ENCODE results near the gene METRN.

METRN gene

DNA sequence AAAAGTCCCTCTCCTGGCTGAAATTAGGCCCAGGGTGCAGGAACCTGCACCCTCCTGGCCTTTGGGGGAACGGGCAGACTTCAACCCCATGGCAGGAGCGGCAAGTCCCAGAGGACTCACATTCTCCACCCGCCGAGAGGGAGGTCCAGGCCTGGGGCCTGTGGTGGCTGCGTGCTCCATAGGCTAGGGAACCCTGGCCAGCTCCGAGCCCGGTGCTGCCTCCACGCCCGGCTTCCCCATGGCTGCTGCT lies 11.2 kb downstream of the METRN start:
- no peak for DNase-seq (ENCODE audit: low read depth)
- H3K4me3 ChIP-seq (ENCODE audit: control insufficient read depth, low read depth, low read length) = no peak overlapping the region
- TF ChIP-seq, protein P1, sequence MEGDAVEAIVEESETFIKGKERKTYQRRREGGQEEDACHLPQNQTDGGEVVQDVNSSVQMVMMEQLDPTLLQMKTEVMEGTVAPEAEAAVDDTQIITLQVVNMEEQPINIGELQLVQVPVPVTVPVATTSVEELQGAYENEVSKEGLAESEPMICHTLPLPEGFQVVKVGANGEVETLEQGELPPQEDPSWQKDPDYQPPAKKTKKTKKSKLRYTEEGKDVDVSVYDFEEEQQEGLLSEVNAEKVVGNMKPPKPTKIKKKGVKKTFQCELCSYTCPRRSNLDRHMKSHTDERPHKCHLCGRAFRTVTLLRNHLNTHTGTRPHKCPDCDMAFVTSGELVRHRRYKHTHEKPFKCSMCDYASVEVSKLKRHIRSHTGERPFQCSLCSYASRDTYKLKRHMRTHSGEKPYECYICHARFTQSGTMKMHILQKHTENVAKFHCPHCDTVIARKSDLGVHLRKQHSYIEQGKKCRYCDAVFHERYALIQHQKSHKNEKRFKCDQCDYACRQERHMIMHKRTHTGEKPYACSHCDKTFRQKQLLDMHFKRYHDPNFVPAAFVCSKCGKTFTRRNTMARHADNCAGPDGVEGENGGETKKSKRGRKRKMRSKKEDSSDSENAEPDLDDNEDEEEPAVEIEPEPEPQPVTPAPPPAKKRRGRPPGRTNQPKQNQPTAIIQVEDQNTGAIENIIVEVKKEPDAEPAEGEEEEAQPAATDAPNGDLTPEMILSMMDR (conservative IDR thresholded peaks at IDR 0.05; ENCODE audit: control insufficient read depth, insufficient read depth, low read depth, low read length) = no peak

DNA sequence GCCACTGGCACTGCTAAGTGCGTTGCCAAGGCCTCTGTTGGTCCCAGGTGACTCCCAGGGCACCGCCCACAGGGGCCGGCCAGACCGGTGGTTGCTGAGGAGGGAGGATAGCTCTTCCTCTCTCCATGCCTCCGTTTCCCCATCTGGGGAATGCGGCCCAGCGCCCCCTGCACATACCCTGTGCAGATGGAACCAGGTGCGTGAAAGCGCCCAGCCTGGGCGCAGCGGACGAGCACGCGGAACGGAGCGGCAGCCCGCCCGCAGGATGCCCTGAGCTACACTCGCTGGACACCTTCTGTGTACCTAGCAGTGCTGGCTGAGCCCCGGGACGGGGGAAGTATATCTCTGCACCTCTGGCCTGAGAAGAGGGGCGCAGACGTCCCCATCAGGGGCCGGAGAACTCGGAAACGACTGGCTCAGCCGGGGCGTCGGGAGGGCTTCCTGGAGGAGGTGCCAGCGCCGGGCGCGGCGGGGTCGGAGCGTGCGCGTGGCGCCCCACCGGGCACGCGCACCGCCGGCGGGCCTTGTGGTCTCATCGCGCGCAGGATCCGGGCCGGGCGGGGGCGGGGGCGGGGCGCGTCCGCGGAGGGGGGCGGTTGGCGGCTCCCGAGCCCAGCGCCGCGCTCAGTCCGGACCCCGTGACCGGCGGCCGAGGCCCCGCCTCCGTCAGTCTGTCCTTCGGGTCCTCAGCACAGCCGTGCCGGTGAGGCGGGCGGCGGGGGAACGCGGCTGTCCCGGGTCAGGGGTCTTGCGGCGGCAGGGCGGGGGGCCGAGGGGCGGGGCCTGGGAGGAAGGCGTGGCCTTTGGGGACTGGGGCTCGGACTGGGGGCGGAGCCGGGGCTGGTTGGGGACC lies 11.7 kb downstream of the METRN start, which contains the start of the genes CCDC78 and HAGHL:
TSS of gene CCDC78 (minus strand) at position 6 of the 853 bp plus-strand sequence. CDS start 76 bp downstream, outside the sequence.
TSS of gene HAGHL (plus strand) at position 669 of the 853 bp plus-strand sequence. CDS start 404 bp downstream, outside the sequence.
- H3K4me3 ChIP-seq (ENCODE audit: control insufficient read depth, low read depth, low read length) = peak within 1 kb of the TSS; percentile 47
- TF ChIP-seq, protein P1 (conservative IDR thresholded peaks at IDR 0.05; ENCODE audit: control insufficient read depth, insufficient read depth, low read depth, low read length) = no peak
- peak; percentile 32 for DNase-seq (ENCODE audit: low read depth)

DNA sequence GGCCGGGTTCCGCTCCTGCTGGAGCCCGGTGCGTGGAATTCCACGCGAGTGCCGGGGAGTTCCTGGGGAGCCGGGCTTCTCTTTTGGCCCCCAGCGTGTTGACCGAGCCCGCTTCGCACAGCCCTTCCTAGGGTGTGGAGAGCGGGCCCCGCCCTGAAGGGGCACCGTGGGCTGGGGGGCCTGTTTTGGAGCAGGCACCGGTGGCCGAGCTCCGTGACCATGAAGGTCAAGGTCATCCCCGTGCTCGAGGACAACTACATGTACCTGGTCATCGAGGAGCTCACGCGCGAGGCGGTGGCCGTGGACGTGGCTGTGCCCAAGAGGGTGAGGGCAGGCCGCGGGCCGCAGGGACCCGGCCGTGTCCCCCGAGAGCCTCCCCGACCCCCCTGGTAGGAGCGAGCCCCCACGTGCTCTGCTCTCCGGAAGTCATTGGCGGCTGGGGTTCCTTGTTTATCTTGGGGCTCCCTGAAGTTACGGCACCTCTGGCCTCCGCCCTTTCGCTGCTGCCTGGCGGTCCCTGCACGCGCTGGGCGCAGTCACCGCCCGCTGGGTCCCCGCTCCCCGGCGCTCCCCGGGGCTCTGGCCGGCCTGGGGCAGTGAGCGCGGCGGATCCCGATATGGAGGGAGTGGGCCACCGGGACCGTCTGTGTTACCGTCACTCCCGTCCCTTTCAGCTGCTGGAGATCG lies 12.5 kb downstream of the METRN start:
- no peak for DNase-seq (ENCODE audit: low read depth)
- TF ChIP-seq, protein P1 (conservative IDR thresholded peaks at IDR 0.05; ENCODE audit: control insufficient read depth, insufficient read depth, low read depth, low read length) = no peak
- peak overlapping the region; percentile 47 for H3K4me3 ChIP-seq (ENCODE audit: control insufficient read depth, low read depth, low read length)

DNA sequence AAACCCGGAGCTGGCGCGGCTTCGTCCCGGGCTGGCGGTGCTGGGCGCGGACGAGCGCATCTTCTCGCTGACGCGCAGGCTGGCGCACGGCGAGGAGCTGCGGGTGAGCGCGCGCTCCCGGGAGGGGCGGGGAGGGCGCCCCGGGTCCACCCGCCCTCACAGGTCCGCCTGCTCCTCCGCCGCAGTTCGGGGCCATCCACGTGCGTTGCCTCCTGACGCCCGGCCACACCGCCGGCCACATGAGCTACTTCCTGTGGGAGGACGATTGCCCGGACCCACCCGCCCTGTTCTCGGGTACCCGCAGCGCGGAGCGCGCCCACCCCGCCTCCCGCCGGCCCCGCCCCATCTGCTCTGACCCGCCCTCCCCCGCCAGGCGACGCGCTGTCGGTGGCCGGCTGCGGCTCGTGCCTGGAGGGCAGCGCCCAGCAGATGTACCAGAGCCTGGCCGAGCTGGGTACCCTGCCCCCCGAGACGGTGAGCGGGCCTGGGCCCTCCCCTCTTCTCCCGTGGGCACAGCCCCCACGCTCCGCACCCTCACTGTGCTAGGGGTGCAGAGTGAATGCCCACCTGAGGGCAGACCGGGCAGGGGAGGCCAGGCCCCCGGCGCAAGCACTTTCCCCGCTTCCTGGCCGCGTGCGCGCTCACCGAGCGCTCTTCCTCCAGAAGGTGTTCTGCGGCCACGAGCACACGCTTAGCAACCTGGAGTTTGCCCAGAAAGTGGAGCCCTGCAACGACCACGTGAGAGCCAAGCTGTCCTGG lies 13.4 kb downstream of the METRN start:
- TF ChIP-seq, protein P1 (conservative IDR thresholded peaks at IDR 0.05; ENCODE audit: control insufficient read depth, insufficient read depth, low read depth, low read length) = no peak
- peak overlapping the region; percentile 33 for H3K4me3 ChIP-seq (ENCODE audit: control insufficient read depth, low read depth, low read length)
- peak; percentile 79 for DNase-seq (ENCODE audit: low read depth)

DNA sequence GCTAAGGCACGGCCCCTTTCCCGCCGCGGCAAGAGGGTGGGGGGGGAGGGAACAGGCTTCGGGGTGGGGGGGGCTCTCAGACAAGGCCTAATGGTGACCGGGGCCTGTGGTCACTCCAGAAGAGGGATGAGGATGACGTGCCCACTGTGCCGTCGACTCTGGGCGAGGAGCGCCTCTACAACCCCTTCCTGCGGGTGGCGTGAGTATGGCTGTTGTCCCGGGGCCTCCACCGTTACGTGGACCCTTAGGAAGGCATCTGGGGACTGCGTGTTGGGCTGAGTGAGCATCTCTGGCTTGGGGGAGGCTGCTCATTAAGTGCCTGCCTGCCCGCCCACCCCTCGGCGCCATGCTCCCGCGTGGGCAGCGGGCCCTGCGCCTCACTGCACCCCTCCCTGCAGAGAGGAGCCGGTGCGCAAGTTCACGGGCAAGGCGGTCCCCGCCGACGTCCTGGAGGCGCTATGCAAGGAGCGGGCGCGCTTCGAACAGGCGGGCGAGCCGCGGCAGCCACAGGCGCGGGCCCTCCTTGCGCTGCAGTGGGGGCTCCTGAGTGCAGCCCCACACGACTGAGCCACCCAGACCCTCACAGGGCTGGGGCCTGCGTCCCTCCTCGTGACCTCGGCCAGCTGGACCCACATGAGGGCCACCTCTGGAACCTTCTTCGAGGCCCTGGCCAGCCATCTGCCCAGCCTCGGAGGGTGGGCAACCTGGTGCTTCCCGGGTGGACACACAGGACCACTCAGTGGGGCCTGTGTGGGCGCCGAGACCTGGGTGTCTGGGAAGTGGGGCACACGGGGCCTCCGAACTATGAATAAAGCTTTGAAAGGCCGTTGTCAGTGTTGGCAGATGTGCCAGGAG lies 14.2 kb downstream of the METRN start:
- TF ChIP-seq, protein P1 (conservative IDR thresholded peaks at IDR 0.05; ENCODE audit: control insufficient read depth, insufficient read depth, low read depth, low read length) = no peak
- no peak for DNase-seq (ENCODE audit: low read depth)
- H3K4me3 ChIP-seq (ENCODE audit: control insufficient read depth, low read depth, low read length) = peak overlapping the region; percentile 33
